Skin of body (tissue), 2 donors: Measurements from ENCODE around the gene RPL36. TPM values are rescaled to one million over a fixed set of nuclear protein-coding genes. Genes with fewer than 3 reads are reported as not detected.
A peak's percentile ranks its signal among the peaks of the same experiment; 100 is the strongest.
"Not testable (repeated sequence)": the region's sequence is repeated elsewhere in the genome, so short reads cannot be mapped to it uniquely, and the experiment has no call there.

Experiments
- DNase-seq: peaks from one replicate; lab custom pipeline; 2025; lab: John Stamatoyannopoulos, UW
- total RNA-seq: library from RNA; depleted of rRNA; stranded (reverse); fragments of >200 nt; gene quantifications from one replicate; pipeline ENCODE4 v1.2.3, GENCODE V29; 2014

The RPL36 gene
- total RNA-seq, 1 donor from 2014 or later, result 331 TPM

GRCh38 chr19:5705552-5705951, 15.5 kb downstream of the RPL36 start:
- no peak for DNase-seq

- DNase-seq, result no peak
Measured at GRCh38 chr19:5706876-5707573, 16.9 kb downstream of the RPL36 start.

- DNase-seq, result no peak
Measured at GRCh38 chr19:5707576-5708575, 17.8 kb downstream of the RPL36 start.

GRCh38 chr19:5711025-5711424, 20.9 kb downstream of the RPL36 start:
- DNase-seq, result no peak

GRCh38 chr19:5711713-5712161, 21.6 kb downstream of the RPL36 start:
- DNase-seq, result no peak

- no peak for DNase-seq
Measured at GRCh38 chr19:5713228-5713627, 23.1 kb downstream of the RPL36 start.

- no peak for DNase-seq
Measured at GRCh38 chr19:5714816-5715215, 24.7 kb downstream of the RPL36 start.

- DNase-seq, result no peak
Measured at GRCh38 chr19:5717215-5717935, 27.3 kb downstream of the RPL36 start.

GRCh38 chr19:5718037-5718578, 28.0 kb downstream of the RPL36 start:
- no peak for DNase-seq

- DNase-seq, result no peak
Measured at GRCh38 chr19:5718579-5719273, 28.6 kb downstream of the RPL36 start.

GRCh38 chr19:5719274-5719960, 29.3 kb downstream of the RPL36 start:
- DNase-seq, result no peak

- peak; percentile 99 for DNase-seq
Measured at GRCh38 chr19:5719961-5720790, 30.1 kb downstream of the RPL36 start, which contains the start of the genes CATSPERD and LONP1. Gene CATSPERD, plus strand, starts transcription at chr19:5720637. Its CDS starts 101 bp downstream, at chr19:5720738. Gene LONP1, minus strand, starts transcription at chr19:5720146. Its CDS starts 14 bp downstream, at chr19:5720132.

- DNase-seq, result no peak
Measured at GRCh38 chr19:5727453-5728050, 37.5 kb downstream of the RPL36 start.

- DNase-seq, result not testable (repeated sequence)
Measured at GRCh38 chr19:5733172-5733571, 43.1 kb downstream of the RPL36 start.

GRCh38 chr19:5738423-5738822, 48.3 kb downstream of the RPL36 start:
- no peak for DNase-seq
